Activated CD4-positive, alpha-beta T cell treated with anti-CD3 and anti-CD28 coated beads for 36 hours (primary cell): Measurements from ENCODE around the gene IL36G. TPM values are rescaled to one million over a fixed set of nuclear protein-coding genes. Genes with fewer than 3 reads are reported as not detected.
A peak's percentile ranks its signal among the peaks of the same experiment; 100 is the strongest.

Experiments
- ATAC-seq: fragments of 200-7000 bp; cut with Tn5 transposase; one replicate; pipeline ENCODE4 v1.10.0; 2021; ENCODE audit warnings: mild to moderate bottlenecking, moderate library complexity
- CTCF ChIA-PET: fragments of 350-600 bp; sonication (Branson Sonifier 250); formaldehyde crosslinking; loops from one replicate; lab custom pipeline; 2021; ENCODE audit warnings: antibody characterized with exemption; lab: Charles Lee
- POLR2A ChIA-PET: fragments of 350-600 bp; sonication (Branson Sonifier 250); formaldehyde crosslinking; loops from one replicate; lab custom pipeline; 2021; ENCODE audit warnings: antibody characterized with exemption, inconsistent platforms; lab: Charles Lee
- DNase-seq: peaks from one replicate; pipeline ENCODE4 v3.0.0-alpha.2; 2020
- H3K27ac Mint-ChIP-seq: one replicate; pipeline ENCODE4 v1.8.0; 2021; ENCODE audit warnings: mixed read lengths
- H3K27me3 Mint-ChIP-seq: one replicate; pipeline ENCODE4 v1.8.0; 2021; ENCODE audit warnings: mixed read lengths
- H3K36me3 Mint-ChIP-seq: one replicate; pipeline ENCODE4 v1.8.0; 2021; ENCODE audit warnings: low read depth, mixed read lengths
- H3K4me1 Mint-ChIP-seq: one replicate; pipeline ENCODE4 v1.8.0; 2021; ENCODE audit warnings: mixed read lengths
- H3K4me3 Mint-ChIP-seq: one replicate; pipeline ENCODE4 v1.8.0; 2021; ENCODE audit warnings: mild to moderate bottlenecking, moderate library complexity, mixed read lengths
- H3K9me3 Mint-ChIP-seq: one replicate; pipeline ENCODE4 v1.8.0; 2021; ENCODE audit warnings: low read depth, mixed read lengths
- intact Hi-C, 2 experiments: fragments of 100-400 bp; cut with DNase I in 1 of 2; cut with micrococcal nuclease in 1 of 2; formaldehyde crosslinking; loops; one replicate each; pipeline versions ENCODE4 v1.14.2 to v1.15.1; 2022 to 2024; cut with DNase I, micrococcal nuclease
- total RNA-seq, 2 experiments: library from RNA; stranded (reverse); gene quantifications; one replicate each; pipeline ENCODE4 v1.2.3, GENCODE V29; 2021

IL36G gene
- total RNA-seq, 2 experiments from 2014 or later: not detected

- DNase-seq: no peak
- Mint-ChIP-seq H3K27me3 (no peaks in the 10 kb centered on the region), H3K36me3 (no peaks in the 10 kb centered on the region)
Measured at GRCh38 chr2:112973156-112973555, 4.7 kb upstream of the IL36G start.

GRCh38 chr2:112979731-112980130, 1.9 kb downstream of the IL36G start:
- Mint-ChIP-seq H3K27me3 (no peaks in the 10 kb centered on the region), H3K4me1 (peaks cover 24% of the 10 kb centered on the region), H3K27ac (no peak overlapping the region), H3K36me3 (no peaks in the 10 kb centered on the region), H3K4me3 (no peak overlapping the region), H3K9me3 (no peaks in the 10 kb centered on the region)
- intact Hi-C loops: no loop called here
- ChIA-PET POLR2A (no interaction called here), CTCF (interaction anchor here (0.6 to 1.5 kb wide), 5 partner anchors 17 to 97 kb away, joined by 3 to 5 read pairs (median 3); no protein-coding TSS in a partner anchor)
- ATAC-seq: no peak
- DNase-seq: no peak

More at GRCh38 chr2:112973156-112973555, 4.7 kb upstream of the IL36G start:
- Mint-ChIP-seq H3K9me3 (no peaks in the 10 kb centered on the region), H3K4me1 (peaks cover 18% of the 10 kb centered on the region), H3K4me3 (no peak overlapping the region), H3K27ac (no peak overlapping the region)
- ChIA-PET CTCF (interaction anchor here (0.6 kb wide), 1 partner anchor 91 kb away, joined by 3 read pairs; no protein-coding TSS in a partner anchor), POLR2A (no interaction called here)
- ATAC-seq: no peak
- intact Hi-C loops: no loop called here

GRCh38 chr2:112980537-112980936, 2.7 kb downstream of the IL36G start:
- Mint-ChIP-seq H3K4me3 (no peak overlapping the region), H3K27ac (peak overlapping the region; percentile 73)
- CTCF ChIA-PET: interaction anchor here (1.5 kb wide), 1 partner anchor 18 kb away, joined by 3 read pairs; no protein-coding TSS in a partner anchor

GRCh38 chr2:112985090-112985489, 7.3 kb downstream of the IL36G start:
- CTCF ChIA-PET: interaction anchor here (0.5 to 1.6 kb wide), 8 partner anchors 7 to 236 kb away, joined by 3 to 7 read pairs (median 4); partner anchors contain the start of gene IL36G
- ATAC-seq: peak; percentile 98
- H3K27ac Mint-ChIP-seq: peak overlapping the region; percentile 67
- no peak overlapping the region for H3K4me3 Mint-ChIP-seq
- intact Hi-C loops: no loop called here
- peaks cover 17% of the 10 kb centered on the region for H3K4me1 Mint-ChIP-seq
- H3K36me3 Mint-ChIP-seq: peaks cover 2% of the 10 kb centered on the region
- POLR2A ChIA-PET: interaction anchor here (0.7 kb wide), 1 partner anchor 9 kb away, joined by 3 read pairs; no protein-coding TSS in a partner anchor
- H3K27me3 Mint-ChIP-seq: no peaks in the 10 kb centered on the region
- peaks cover 12% of the 10 kb centered on the region for H3K9me3 Mint-ChIP-seq
- DNase-seq: peak; percentile 58

More at GRCh38 chr2:112980537-112980936, 2.7 kb downstream of the IL36G start:
- Mint-ChIP-seq H3K4me1 (peaks cover 31% of the 10 kb centered on the region), H3K9me3 (no peaks in the 10 kb centered on the region), H3K36me3 (no peaks in the 10 kb centered on the region), H3K27me3 (no peaks in the 10 kb centered on the region)
- no peak for ATAC-seq
- intact Hi-C loops: no loop called here
- POLR2A ChIA-PET: interaction anchor here (0.6 kb wide), 1 partner anchor 64 kb away, joined by 3 read pairs; no protein-coding TSS in a partner anchor
- no peak for DNase-seq

GRCh38 chr2:112989611-112990010, 11.8 kb downstream of the IL36G start:
- intact Hi-C loops: no loop called here
- POLR2A ChIA-PET: no interaction called here

GRCh38 chr2:112993831-112994230, 16.0 kb downstream of the IL36G start:
- POLR2A ChIA-PET: no interaction called here
- intact Hi-C loops: no loop called here
- H3K27ac Mint-ChIP-seq: no peak overlapping the region
- DNase-seq (no peak), ATAC-seq (no peak)
- H3K4me3 Mint-ChIP-seq: no peak overlapping the region
- H3K27me3 Mint-ChIP-seq: no peaks in the 10 kb centered on the region
- CTCF ChIA-PET: interaction anchor here (0.9 to 1.0 kb wide), 2 partner anchors 9 to 92 kb away, joined by 3 to 4 read pairs; no protein-coding TSS in a partner anchor
- H3K4me1 Mint-ChIP-seq: peaks cover 35% of the 10 kb centered on the region
- H3K36me3 Mint-ChIP-seq: peaks cover 10% of the 10 kb centered on the region
- H3K9me3 Mint-ChIP-seq: peaks cover 20% of the 10 kb centered on the region

More at GRCh38 chr2:112989611-112990010, 11.8 kb downstream of the IL36G start:
- peaks cover 17% of the 10 kb centered on the region for H3K4me1 Mint-ChIP-seq
- DNase-seq (no peak), ATAC-seq (no peak)
- H3K27ac Mint-ChIP-seq: no peak overlapping the region
- peaks cover 10% of the 10 kb centered on the region for H3K36me3 Mint-ChIP-seq
- H3K27me3 Mint-ChIP-seq: no peaks in the 10 kb centered on the region
- H3K9me3 Mint-ChIP-seq: peaks cover 25% of the 10 kb centered on the region
- CTCF ChIA-PET: no interaction called here
- no peak overlapping the region for H3K4me3 Mint-ChIP-seq

GRCh38 chr2:112994648-112995047, 16.8 kb downstream of the IL36G start:
- H3K27me3 Mint-ChIP-seq: no peaks in the 10 kb centered on the region
- intact Hi-C loops: no loop called here
- ATAC-seq: no peak
- H3K36me3 Mint-ChIP-seq: peaks cover 10% of the 10 kb centered on the region
- H3K27ac Mint-ChIP-seq: no peak overlapping the region
- peaks cover 35% of the 10 kb centered on the region for H3K4me1 Mint-ChIP-seq
- H3K9me3 Mint-ChIP-seq: peaks cover 23% of the 10 kb centered on the region
- DNase-seq: no peak
- no peak overlapping the region for H3K4me3 Mint-ChIP-seq
- ChIA-PET POLR2A (no interaction called here), CTCF (no interaction called here)

- ChIA-PET CTCF (interaction anchor here (0.6 to 1.3 kb wide), 2 partner anchors 10 to 143 kb away, joined by 5 to 7 read pairs; no protein-coding TSS in a partner anchor), POLR2A (no interaction called here)
- Mint-ChIP-seq H3K36me3 (peaks cover 12% of the 10 kb centered on the region), H3K4me1 (peaks cover 35% of the 10 kb centered on the region), H3K27ac (peak overlapping the region; percentile 82), H3K27me3 (no peaks in the 10 kb centered on the region), H3K4me3 (peak overlapping the region; percentile 53), H3K9me3 (peaks cover 25% of the 10 kb centered on the region)
- ATAC-seq (no peak), DNase-seq (peak; percentile 60)
- intact Hi-C loops: no loop called here
Measured at GRCh38 chr2:112995346-112995920, 17.6 kb downstream of the IL36G start.

GRCh38 chr2:112996635-112997034, 18.8 kb downstream of the IL36G start:
- POLR2A ChIA-PET: no interaction called here
- ATAC-seq: peak; percentile 97
- CTCF ChIA-PET: no interaction called here
- H3K4me3 Mint-ChIP-seq: peak overlapping the region; percentile 46
- H3K36me3 Mint-ChIP-seq: peaks cover 15% of the 10 kb centered on the region
- H3K9me3 Mint-ChIP-seq: peaks cover 33% of the 10 kb centered on the region
- H3K27ac Mint-ChIP-seq: peak overlapping the region; percentile 85
- DNase-seq: peak; percentile 81
- intact Hi-C loops: no loop called here
- H3K4me1 Mint-ChIP-seq: peaks cover 35% of the 10 kb centered on the region
- H3K27me3 Mint-ChIP-seq: no peaks in the 10 kb centered on the region

GRCh38 chr2:112997151-112997550, 19.3 kb downstream of the IL36G start:
- H3K27ac Mint-ChIP-seq: peak overlapping the region; percentile 85
- DNase-seq (no peak), ATAC-seq (no peak)
- ChIA-PET CTCF (no interaction called here), POLR2A (no interaction called here)
- peaks cover 11% of the 10 kb centered on the region for H3K36me3 Mint-ChIP-seq
- peaks cover 35% of the 10 kb centered on the region for H3K4me1 Mint-ChIP-seq
- peaks cover 31% of the 10 kb centered on the region for H3K9me3 Mint-ChIP-seq
- H3K4me3 Mint-ChIP-seq: peak overlapping the region; percentile 46
- H3K27me3 Mint-ChIP-seq: no peaks in the 10 kb centered on the region
- intact Hi-C loops: no loop called here

GRCh38 chr2:113000436-113000835, 22.6 kb downstream of the IL36G start:
- no peaks in the 10 kb centered on the region for H3K27me3 Mint-ChIP-seq
- ATAC-seq (no peak), DNase-seq (no peak)
- intact Hi-C loops: no loop called here
- POLR2A ChIA-PET: no interaction called here
- peaks cover 24% of the 10 kb centered on the region for H3K4me1 Mint-ChIP-seq
- peaks cover 24% of the 10 kb centered on the region for H3K9me3 Mint-ChIP-seq
- CTCF ChIA-PET: interaction anchor here (1.1 kb wide), 1 partner anchor 59 kb away, joined by 3 read pairs; no protein-coding TSS in a partner anchor
- peaks cover 7% of the 10 kb centered on the region for H3K36me3 Mint-ChIP-seq
- H3K4me3 Mint-ChIP-seq: no peak overlapping the region
- H3K27ac Mint-ChIP-seq: no peak overlapping the region

- H3K4me3 Mint-ChIP-seq: no peak overlapping the region
- H3K36me3 Mint-ChIP-seq: peaks cover 7% of the 10 kb centered on the region
- H3K27ac Mint-ChIP-seq: no peak overlapping the region
- H3K27me3 Mint-ChIP-seq: no peaks in the 10 kb centered on the region
- DNase-seq (no peak), ATAC-seq (no peak)
- H3K4me1 Mint-ChIP-seq: peaks cover 2% of the 10 kb centered on the region
- intact Hi-C loops: no loop called here
- ChIA-PET POLR2A (no interaction called here), CTCF (interaction anchor here (1.4 kb wide), 1 partner anchor 44 kb away, joined by 3 read pairs; no protein-coding TSS in a partner anchor)
- peaks cover 24% of the 10 kb centered on the region for H3K9me3 Mint-ChIP-seq
Measured at GRCh38 chr2:113002677-113003076, 24.9 kb downstream of the IL36G start.
